Measurements from ENCODE around the gene DIO1.

Gene DIO1

GRCh38 chr1:53943490-53944043 lies 49.6 kb downstream of the DIO1 start:
- DNase-seq = no peak

GRCh38 chr1:53944469-53945182 lies 50.6 kb downstream of the DIO1 start:
- DNase-seq = no peak

- no peak for DNase-seq
Observed at GRCh38 chr1:53945183-53945432, 51.1 kb downstream of the DIO1 start.

- peak; percentile 97 for DNase-seq
Observed at GRCh38 chr1:53945433-53946251, 51.7 kb downstream of the DIO1 start, which contains the start of gene IFT25. Gene IFT25, minus strand, starts transcription at chr1:53945699. Its CDS starts 5,617 bp downstream, at chr1:53940082.

- no peak for DNase-seq
Observed at GRCh38 chr1:53946252-53947171, 52.5 kb downstream of the DIO1 start, which contains the start of gene LRRC42. Gene LRRC42, plus strand, starts transcription at chr1:53946350. Its CDS starts 5,650 bp downstream, at chr1:53952000.

GRCh38 chr1:53947172-53947907 lies 53.4 kb downstream of the DIO1 start:
- no peak for DNase-seq

- DNase-seq = no peak
Observed at GRCh38 chr1:53948291-53948690, 54.3 kb downstream of the DIO1 start.

GRCh38 chr1:53949023-53949990 lies 55.3 kb downstream of the DIO1 start:
- peak; percentile 51 for DNase-seq

GRCh38 chr1:53951697-53952096 lies 57.7 kb downstream of the DIO1 start:
- DNase-seq = no peak

- DNase-seq = no peak
Observed at GRCh38 chr1:53954128-53954527, 60.1 kb downstream of the DIO1 start.

- no peak for DNase-seq
Observed at GRCh38 chr1:53956308-53957168, 62.6 kb downstream of the DIO1 start.

GRCh38 chr1:53957194-53957818 lies 63.3 kb downstream of the DIO1 start:
- peak; percentile 37 for DNase-seq

- DNase-seq = peak; percentile 38
Observed at GRCh38 chr1:53959664-53960250, 65.8 kb downstream of the DIO1 start.
